Measurements from ENCODE around the gene LRRC27.

The LRRC27 gene

GRCh38 chr10:132417957-132418441 lies 86.0 kb downstream of the LRRC27 start:
- no peak for DNase-seq

- DNase-seq: no peak
These were observed 86.8 kb downstream of the LRRC27 start for GRCh38 chr10:132418527-132419416.

GRCh38 chr10:132419538-132420468 lies 87.8 kb downstream of the LRRC27 start:
- no peak for DNase-seq

GRCh38 chr10:132420469-132420980 lies 88.5 kb downstream of the LRRC27 start:
- no peak for DNase-seq

GRCh38 chr10:132420981-132421846 lies 89.2 kb downstream of the LRRC27 start:
- no peak for DNase-seq

GRCh38 chr10:132421847-132422751 lies 90.1 kb downstream of the LRRC27 start:
- DNase-seq: no peak

- no peak for DNase-seq
These were observed 91.2 kb downstream of the LRRC27 start for GRCh38 chr10:132422903-132423825.

GRCh38 chr10:132423966-132424861 lies 92.2 kb downstream of the LRRC27 start:
- no peak for DNase-seq

GRCh38 chr10:132425029-132425756 lies 93.2 kb downstream of the LRRC27 start:
- no peak for DNase-seq

GRCh38 chr10:132425757-132426155 lies 93.8 kb downstream of the LRRC27 start:
- no peak for DNase-seq

- no peak for DNase-seq
These were observed 95.2 kb downstream of the LRRC27 start for GRCh38 chr10:132427006-132427771.

- DNase-seq: no peak
These were observed 96.0 kb downstream of the LRRC27 start for GRCh38 chr10:132427939-132428367.

GRCh38 chr10:132428486-132428995 lies 96.5 kb downstream of the LRRC27 start:
- no peak for DNase-seq

Measured in stimulated activated CD4-positive, alpha-beta T cell treated with anti-CD3 and anti-CD28 coated beads, Interleukin-4, amount 100 ng/mL, for 1 hour (primary cell).